Astrocyte (in vitro differentiated cells and primary cell): Measurements from ENCODE around the gene GALNT17.

Experiments used
- EZH2 ChIP-seq: IDR thresholded peaks from 2 replicates; pipeline ENCODE4 v1.6.1; 2012; ENCODE audit warnings: mild to moderate bottlenecking, low read length, inconsistent platforms; ENCODE audit not compliant: insufficient read depth
- TF ChIP-seq, protein P1 (sequence below): IDR thresholded peaks from 2 replicates; pipeline ENCODE4 v1.5.1; 2011; ENCODE audit warnings: low read depth, mild to moderate bottlenecking, inconsistent platforms, low read length, moderate library complexity; ENCODE audit not compliant: insufficient read depth

DNA sequence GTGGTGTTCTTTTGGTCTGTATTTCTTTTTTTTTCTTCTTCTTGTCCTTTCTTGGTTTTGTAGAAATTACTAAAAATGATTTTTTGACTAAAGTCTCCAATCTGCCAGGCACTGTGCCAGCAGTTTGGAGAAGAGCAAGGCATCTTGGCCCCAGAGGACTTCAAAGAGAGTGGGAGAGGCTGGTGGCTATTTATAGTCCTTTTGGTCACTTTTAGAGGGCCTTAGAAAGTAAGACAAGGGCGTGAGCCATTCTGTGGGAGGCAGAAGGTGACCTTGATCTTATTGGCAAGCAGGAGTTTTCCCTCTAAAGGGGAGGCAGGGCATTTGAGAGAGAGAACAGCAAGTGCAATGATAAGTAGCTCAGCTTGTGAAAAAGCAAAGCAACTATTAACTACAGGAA, 211.9 kb downstream of the GALNT17 start:
- TF ChIP-seq, protein P1, sequence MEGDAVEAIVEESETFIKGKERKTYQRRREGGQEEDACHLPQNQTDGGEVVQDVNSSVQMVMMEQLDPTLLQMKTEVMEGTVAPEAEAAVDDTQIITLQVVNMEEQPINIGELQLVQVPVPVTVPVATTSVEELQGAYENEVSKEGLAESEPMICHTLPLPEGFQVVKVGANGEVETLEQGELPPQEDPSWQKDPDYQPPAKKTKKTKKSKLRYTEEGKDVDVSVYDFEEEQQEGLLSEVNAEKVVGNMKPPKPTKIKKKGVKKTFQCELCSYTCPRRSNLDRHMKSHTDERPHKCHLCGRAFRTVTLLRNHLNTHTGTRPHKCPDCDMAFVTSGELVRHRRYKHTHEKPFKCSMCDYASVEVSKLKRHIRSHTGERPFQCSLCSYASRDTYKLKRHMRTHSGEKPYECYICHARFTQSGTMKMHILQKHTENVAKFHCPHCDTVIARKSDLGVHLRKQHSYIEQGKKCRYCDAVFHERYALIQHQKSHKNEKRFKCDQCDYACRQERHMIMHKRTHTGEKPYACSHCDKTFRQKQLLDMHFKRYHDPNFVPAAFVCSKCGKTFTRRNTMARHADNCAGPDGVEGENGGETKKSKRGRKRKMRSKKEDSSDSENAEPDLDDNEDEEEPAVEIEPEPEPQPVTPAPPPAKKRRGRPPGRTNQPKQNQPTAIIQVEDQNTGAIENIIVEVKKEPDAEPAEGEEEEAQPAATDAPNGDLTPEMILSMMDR = no peak
- TF ChIP-seq EZH2 = no peak
